NCI-H187 (cell line): ENCODE measurements around the gene ACER3.
"Not testable (repeated sequence)": the region's sequence is repeated elsewhere in the genome, so short reads cannot be mapped to it uniquely, and the experiment has no call there.

Experiments used
- DNase-seq, 2 experiments: peaks; one replicate each; lab custom pipeline; 2025; lab: John Stamatoyannopoulos, UW

ACER3 gene

DNA sequence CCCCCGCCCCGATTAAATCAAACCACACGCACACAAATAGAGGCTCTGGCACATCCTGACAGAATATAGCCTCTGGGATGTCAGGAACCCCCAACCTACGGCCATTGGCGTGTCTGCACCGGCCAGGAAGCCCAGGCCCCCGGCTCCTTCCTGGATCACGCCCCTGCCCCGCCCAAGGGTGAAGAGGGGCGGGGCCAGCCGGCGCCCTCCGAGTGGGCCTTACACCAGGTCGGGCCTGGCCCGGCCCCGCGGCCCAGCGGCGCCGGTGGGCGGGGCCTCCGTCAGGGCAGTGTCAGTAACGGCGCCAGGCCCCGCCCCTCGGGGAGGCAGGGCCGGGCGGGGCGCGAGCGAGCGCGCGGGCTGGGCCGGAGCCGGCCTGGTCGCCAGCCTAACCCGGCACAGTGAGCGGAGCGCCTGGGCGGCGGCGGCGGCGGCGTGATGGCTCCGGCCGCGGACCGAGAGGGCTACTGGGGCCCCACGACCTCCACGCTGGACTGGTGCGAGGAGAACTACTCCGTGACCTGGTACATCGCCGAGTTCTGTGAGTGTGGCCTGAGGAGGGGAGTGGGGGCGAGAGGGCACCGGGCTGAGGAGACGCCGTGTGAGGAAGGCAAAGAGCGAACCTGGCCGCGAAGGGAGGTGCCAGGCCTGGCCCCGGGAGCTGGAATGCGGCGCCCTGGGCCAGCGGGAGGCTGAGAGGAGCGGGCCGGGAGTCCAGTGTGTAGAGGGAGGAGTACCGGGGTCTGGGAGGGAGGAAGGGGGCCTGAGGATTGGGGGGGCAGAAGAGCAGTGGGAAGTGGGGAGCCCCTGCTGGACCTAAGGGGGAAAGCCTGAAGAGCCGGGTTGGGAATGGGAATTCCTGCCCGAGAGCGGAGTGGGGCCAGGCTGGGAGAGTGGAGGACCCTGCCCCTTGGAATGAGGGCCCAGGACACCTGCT lies at the start of gene ACER3:
Gene ACER3 (plus strand): TSS at position 380 of the 937 bp plus-strand sequence. CDS start 59 bp downstream, at position 439.
- DNase-seq, result peak; percentile 67 to 85

DNA sequence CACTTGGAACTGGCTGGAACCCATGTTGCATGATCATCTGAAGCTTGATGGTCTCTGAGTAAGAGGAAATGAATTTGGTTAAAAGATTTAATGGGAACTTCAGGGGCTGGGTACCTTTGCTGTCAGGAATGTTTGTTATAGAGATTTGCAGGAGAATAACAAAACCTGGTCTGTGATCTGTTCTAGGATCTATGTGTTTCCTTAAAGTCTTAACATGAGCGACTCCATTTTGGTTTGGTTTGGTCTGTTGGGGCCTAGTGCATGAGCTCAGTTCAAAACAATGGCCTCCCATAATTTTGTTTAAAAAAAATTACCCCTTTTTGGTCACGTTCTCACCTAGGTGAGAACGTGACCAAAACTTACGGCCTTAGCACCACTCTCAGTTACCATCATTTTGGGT lies 49.5 kb upstream of the ACER3 start:
- no peak for DNase-seq

DNA sequence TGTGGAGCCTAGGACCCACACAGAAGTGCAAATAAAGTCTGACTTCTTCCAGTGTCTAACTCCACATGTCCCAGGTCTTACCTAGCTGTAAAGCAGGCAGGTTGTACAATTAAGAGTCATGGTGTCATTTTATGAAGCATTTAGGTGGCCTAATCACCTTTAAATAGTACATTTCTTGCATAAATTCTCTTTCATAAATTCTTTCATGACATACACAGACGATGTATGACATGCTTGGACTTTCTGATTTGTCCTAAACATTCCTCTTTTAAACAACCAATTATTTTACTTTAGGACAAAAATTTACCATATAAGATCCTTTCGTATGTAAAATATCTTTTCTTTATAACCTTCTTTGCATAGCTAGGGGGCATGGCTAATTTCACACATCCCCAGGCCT lies 46.3 kb upstream of the ACER3 start:
- DNase-seq, result no peak

DNA sequence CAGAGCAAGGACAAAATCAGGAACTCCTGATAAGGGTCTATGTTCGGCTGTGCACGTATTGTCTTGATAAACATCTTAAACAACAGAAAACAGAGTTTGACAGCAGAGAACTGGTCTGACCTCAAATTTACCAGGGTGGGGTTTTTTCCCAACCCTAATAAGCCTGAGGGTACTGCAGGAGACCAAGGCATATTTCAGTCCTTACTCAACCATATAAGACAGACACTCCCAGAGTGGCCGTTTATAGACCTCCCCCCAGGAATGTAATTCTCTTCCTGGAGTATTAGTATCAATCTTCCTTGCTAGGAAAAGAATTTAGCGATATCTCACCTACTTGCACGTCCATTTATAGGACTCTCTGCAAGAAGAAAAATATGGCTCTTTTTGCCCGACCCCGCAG lies 45.0 kb upstream of the ACER3 start:
- not testable (repeated sequence) for DNase-seq

DNA sequence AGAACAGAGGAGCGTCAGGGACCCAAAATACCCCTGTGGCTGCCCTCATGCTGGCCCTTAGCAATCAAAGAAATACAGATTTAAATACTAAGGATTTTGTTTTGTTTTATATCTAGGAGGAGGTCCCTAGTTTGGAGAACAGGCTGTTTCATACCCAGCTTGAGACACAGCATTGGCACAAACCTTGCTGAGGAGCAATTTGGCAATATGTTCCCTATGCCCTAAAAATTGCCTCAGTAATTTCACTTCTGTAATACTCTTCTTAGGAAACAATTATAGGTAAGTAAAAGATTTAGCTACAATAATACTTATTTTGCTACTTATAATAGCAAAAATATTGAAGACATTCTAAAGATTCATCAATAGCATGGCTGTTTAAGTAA lies 40.5 kb upstream of the ACER3 start:
- no peak for DNase-seq

DNA sequence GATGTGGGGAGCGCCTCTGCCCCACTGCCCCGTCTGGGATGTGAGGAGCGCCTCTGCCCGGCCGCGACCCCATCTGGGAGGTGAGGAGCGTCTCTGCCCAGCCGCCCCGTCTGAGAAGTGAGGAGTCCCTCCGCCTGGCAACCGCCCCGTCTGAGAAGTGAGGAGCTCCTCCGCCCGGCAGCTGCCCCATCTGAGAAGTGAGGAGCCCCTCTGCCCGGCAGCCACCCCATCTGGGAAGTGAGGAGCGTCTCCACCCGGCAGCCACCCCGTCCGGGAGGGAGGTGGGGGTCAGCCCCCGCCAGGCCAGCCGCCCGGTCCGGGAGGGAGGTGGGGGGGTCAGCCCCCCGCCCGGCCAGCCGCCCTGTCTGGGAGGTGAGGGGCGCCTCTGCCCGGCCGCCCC lies 39.3 kb upstream of the ACER3 start:
- DNase-seq, result not testable (repeated sequence)

DNA sequence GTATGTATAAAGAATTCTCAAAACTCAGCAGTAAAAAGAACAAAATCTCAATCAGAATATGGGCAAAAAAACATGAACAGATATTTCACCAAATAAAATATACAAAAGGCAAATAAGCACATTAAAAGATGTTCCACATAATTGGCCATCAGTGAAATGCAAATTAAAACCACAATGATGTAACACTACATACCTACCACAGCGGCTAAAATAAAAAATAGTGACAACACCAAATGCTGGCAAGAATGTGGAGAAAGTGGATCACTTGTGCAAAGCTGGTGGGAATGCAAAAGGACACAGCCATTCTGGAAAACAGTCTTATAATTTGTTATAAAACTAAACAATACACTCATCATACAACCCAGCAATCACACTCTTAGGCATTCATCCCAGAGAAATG lies 38.3 kb upstream of the ACER3 start:
- DNase-seq, result no peak

DNA sequence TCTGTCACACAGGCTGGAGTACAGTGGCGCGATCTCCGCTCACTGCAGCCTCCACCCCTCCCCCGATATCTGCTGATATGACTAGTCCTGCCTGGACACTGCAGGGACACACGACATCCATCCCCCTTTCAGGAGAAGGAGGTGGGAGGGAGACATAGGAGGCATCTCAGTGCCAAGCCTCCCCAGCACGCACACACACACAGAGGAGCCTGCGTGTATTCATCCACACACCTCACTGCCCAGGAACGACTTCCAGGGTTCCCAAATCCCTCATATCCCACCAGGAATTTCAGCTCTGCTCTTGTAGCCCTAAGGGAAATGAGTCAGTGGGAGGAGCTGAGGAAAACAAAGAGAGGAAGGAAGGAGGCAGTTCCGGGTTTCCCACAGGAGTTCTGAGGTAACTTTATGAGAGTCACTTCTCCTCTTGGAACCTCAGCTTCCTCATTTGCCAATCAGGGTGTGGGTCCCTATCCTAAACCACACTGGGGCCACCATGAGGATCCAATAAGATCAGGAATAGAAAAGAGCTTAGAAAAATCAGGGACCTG lies 37.2 kb upstream of the ACER3 start:
- DNase-seq, result no peak

DNA sequence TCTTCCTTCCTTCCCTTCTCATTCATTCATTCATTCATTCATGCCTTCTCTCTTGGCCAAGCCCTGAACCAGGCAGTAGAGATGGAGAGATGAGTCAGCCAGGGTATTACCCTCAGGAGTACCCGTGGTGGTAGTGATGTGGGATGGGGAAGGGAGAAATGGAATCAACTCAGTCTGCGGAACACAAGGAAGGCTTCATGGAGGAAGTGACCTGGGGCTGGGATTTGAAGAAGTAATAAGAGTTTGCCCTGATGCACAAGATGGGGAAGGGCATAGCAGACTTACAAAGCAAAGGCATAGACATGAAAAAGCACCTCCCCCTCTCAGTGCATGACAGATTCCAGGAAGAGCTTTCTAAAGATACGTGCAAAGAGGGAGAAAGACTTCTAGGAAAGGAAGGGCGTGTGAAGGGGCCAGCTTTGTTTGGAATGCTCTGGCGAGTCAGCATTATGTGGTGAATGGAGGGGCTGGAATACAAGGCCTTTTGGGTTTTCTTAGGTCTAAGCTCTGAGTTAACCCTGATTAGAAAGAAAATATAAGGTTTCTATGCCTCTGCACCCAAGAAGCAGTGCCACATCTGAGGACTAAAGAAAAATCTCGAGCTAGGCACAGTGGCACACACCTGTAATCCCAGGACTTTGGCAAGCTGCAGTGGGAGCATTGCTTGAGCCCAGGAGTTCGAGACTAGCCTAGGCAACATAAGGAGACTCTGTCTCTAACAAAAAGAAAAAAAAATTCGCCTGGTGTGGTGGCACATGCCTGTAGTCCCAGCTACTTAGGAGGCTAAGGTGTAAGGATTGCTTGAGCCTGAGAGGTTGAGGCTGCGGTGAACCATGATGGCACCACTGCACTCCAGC lies 36.4 kb upstream of the ACER3 start:
- no peak for DNase-seq

DNA sequence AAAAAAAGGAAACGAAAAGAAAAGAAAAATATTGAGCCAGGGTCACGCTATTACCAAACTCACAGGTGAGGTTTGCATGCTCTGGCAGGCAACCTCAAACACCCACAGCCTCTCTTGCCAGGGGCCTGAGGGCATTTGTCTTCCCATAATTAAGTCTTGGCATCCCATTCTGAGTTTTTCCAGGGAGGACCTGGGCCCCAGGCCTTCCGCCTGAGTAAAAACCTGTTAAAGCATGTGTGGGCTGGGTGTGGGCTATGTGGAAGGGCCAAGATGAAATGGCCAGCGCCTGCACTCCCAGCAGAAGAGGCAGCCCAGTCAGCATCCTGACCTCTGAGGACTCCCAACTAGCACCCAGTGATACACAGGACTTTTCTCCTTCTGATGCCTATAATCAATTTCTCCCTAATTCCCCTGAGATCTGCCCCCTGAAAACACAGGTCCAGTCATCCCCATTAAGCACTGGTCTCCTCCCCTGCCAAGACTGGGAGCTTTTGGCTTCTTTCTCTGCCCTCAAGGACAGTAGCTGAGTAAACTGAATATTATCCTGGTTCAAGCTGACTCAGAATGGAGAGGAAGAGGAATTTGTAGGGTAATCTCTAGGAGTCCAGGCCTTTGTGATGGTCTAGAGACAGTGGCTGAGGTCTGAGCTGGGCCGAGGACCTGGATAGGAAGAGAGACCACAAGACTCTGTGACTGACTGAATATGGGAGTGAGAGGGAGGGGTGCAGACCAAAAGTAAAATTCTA lies 35.6 kb upstream of the ACER3 start:
- DNase-seq, result no peak

DNA sequence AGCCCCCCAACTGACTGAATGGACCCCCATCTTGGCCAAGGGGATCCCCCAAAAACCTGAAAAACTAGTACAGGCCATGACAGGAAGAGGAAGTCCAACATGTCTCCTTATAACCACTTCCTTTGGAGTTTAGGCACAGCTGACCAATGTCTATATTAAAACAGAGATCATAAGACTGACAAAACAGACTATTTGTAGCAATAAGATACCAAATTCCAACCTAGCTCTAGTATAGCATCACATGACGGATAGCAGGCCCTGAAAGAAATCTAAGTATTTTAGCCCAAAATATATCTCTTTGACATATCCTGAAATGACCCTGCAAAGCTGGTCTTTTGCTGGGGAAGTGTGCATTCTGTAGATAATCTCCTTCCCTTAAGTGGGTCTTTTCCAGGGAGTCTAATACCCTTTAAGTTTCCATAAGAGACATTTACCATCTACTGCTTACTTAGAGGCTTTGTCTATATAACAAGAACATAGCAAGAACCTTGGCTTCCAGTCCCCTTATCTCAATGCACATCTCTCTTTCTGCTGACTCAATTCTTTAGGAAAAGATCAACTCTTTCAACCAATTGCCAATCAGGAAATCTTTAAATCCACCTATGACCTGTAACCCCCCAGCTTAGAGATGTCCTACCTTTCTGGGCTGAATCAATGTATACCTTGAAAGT lies 34.9 kb upstream of the ACER3 start:
- DNase-seq, result no peak

DNA sequence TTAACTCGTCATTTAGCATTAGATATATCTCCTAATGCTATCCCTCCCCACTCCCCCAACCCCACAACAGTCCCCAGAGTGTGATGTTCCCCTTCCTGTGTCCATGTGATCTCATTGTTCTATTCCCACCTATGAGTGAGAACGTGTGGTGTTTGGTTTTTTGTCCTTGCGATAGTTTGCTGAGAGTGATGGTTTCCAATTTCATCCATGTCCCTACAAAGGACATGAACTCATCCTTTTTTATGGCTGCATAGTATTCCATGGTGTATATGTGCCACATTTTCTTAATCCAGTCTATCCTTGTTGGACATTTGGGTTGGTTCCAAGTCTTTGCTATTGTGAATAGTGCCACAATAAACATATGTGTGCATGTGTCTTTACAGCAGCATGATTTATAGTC lies 34.2 kb upstream of the ACER3 start:
- not testable (repeated sequence) for DNase-seq

DNA sequence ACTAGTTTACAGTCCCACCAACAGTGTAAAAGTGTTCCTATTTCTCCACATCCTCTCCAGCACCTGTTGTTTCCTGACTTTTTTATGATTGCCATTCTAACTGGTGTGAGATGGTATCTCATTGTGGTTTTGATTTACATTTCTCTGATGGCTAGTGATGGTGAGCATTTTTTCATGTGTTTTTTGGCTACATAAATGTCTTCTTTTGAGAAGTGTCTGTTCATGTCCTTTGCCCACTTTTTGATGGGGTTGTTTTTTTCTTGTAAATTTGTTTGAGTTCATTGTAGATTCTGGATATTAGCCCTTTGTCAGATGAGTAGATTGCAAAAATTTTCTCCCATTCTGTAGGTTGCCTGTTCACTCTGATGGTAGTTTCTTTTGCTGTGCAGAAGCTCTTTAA lies 33.7 kb upstream of the ACER3 start:
- DNase-seq, result not testable (repeated sequence)

DNA sequence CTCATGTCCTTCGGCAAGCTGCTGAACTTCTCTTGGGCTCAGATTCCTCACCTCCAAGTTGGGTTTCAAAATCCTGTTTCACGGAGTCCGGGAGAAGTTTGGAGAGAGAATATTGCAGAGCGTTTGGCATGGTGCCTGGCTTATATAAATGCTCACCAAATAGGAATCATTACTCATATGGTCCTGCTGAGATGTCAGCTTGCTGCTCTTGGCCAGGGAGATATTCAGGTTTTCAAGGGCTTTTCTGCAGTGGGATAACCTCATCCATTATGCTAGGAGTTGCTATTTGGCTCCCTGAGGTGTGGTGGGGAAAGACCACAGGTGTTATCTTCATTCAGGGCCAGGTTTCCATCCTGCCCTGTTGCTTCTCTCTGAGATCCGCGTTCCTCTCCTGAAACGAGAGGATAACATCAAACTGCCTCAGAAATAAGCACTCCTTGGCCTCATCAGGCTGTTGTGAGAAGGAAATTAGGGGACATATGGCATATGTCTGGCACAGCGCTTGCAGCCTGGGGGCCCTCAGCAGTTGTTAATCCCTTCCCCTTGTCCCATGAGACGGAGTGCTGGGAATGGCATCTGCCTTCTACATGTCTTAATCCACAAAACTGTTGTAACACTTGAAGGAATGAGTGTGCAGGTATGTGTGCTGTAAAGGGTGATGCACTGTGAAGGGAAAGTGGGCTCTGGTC lies 29.9 kb upstream of the ACER3 start:
- DNase-seq, result no peak

DNA sequence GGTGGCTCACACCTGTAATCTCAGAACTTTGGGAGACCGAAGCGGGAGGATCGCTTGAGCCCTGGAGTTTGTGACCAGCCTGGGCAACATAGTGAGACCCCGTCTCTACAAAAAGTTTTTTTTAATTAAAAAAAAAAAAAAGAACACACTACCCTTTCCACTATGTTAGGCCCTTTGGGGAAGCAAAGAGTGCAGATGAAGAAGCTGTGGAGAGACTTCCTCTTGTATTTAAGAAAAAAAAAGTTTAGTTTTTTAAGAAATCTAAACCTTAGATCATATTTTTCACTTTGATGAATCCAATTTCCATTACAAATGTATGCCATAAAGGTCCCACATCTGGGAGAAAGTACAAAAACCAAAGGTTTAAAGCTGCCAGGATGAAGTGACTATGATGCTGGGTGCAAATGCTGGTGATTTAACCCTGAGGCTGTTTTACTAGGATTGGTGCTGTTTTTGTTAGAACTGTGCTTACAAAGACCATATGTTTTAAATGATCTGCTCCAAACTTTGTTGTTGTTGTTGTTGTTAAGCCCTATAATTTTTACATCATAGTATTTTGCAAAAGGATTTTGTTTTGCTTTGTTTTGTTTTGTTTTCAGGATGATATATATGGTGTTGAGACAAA lies 28.9 kb upstream of the ACER3 start:
- no peak for DNase-seq

DNA sequence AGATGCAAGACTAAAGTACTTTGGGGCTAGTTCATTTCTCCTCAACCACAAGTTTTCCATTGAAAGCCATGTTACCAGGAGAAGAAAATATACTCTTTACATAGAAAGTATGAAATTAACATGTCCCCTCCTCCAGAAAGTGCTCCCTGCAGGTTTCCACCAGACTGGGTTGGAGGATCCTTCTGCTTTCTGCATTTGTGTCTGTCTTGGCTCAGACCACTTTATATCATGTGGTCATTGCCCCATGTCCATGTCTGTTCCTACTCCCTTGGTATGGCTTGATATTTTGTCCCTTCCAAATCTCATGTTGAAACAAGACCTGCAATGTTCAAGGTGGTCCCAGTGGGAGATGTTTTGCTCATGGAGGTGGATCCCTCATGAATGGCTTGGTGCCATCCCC lies 28.4 kb upstream of the ACER3 start:
- no peak for DNase-seq

DNA sequence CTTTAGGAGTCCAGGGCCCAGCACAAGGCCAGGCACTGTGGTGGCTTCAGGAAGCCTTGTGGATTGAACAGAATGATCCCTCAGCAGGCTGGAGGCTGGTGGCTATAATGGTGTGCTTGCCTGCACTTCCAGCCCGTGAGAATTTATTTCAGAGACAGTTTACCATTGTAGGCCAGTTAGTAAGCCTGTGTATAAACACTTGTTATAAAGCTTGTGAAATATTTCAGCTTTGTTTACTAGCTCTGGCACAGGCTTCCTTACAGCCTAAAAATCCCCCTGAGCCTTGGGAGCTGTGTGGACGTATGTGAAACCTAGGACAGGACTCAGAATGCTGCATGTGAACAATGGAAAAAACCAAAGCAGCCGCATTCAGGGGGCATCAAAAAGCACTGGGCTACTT lies 26.6 kb upstream of the ACER3 start:
- DNase-seq, result no peak

DNA sequence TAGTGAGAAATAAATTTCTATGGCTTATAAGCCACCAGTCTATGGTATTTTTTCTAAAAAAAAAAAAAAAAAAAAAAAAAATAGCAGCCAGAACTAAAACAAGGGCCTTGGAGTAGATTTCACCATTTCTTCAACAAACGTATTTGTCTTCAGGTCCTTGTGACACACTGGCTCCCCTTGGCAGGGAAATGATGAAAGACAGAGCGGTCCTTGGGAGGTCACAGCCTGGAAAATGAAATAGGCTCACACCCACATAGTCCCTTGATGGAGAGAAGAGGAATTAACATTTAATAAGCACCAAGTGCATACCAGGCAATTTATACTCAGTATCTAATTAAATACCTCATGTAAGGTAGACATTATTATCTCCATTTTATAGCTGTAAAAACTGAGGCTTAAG lies 25.7 kb upstream of the ACER3 start:
- no peak for DNase-seq

DNA sequence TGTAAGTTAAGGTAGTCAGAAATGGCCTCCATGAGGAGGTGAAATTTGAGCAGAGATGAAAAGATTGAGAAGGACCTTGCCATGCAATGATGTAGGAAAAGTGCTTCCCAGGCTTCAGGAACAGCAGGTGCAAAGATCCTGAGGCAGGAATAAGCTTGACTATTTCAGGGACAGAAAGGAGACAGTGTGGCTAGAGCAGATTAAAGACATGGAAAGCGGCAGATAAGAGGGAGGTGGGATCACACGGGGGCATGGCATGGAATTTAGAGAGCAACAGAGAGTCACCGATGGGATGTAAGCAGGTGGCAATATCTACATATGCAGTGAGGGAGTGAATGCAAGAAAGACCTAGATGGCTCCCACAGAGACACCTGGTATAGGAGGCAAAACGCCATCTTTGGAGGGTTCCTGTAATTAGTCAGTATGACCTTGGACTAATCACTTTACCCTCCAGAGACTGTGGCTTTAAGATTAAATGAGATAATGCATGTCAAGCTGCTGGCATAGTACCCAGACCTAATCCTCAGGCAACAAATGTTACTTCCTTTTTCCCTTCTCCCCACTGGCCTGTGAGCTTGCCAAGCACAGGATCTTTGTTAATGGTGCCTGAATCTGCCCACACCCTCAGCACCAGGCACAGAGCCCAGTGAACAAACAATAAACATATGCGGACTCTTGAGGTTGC lies 24.6 kb upstream of the ACER3 start:
- no peak for DNase-seq
